ENCODE measurements around the gene LAD1. TPM values are rescaled to one million over a fixed set of nuclear protein-coding genes. Genes with fewer than 3 reads are reported as not detected.

Gene LAD1
- polyA plus RNA-seq, 1 donor from 2014 or later = not detected

DNA sequence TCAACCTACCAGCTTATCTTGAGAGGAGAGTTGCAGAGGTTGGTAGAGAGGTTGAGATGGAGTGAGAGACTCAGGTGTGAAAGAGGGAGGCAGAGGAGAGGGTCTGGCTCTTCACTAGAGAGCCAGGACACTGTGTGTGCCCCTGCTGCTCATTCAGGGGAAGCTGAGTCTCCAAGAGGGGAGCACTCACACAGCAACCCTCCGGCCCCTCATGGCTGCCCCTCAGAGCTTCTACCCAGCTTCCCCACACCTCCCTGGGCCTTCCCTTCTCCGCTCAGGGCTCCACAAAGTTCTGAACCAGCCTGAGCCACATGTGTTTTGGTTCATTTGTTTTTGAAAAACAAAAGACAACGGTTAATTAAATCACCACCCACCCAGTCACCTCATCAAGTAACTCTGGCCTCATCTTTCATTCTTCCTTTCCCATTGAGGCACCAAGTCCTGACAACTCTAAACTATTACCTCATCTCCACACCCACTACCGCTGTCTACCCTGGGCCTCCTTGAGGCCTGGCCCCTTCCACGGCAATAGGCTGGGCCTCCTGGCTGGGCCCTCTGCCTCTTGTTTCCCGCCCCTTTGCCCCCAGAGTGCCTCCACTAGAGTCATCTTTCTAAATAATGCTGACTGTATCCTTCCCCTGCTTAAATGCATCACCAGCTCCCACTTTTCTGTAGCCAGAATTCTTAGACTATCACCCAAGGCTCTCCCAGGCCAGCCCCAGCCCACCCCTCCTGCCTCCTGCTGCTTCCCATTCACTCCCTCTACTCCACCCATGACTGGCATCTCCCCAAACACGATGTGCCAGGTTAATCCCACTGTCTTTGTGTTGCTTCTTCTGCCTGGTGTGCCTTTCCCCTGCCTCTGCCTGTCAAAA lies 54.7 kb downstream of the LAD1 start:
- no peak overlapping the region for H3K9ac ChIP-seq (ENCODE audit: low read length)
- H3K9me3 ChIP-seq (ENCODE audit: low read length) = no peaks in the 10 kb centered on the region
- H3K27me3 ChIP-seq (ENCODE audit: insufficient read depth, low read depth, low read length) = no peaks in the 10 kb centered on the region
- no peak overlapping the region for H3K4me2 ChIP-seq (ENCODE audit: low read length)
- no peaks in the 10 kb centered on the region for H3F3A ChIP-seq (ENCODE audit: insufficient read depth, low read length, poor library complexity, severe bottlenecking)
- no peaks in the 10 kb centered on the region for H3K9me2 ChIP-seq (ENCODE audit: insufficient read depth, low read length)
- H3K4me3 ChIP-seq (ENCODE audit: low read length) = no peak overlapping the region
- TF ChIP-seq, protein P1, sequence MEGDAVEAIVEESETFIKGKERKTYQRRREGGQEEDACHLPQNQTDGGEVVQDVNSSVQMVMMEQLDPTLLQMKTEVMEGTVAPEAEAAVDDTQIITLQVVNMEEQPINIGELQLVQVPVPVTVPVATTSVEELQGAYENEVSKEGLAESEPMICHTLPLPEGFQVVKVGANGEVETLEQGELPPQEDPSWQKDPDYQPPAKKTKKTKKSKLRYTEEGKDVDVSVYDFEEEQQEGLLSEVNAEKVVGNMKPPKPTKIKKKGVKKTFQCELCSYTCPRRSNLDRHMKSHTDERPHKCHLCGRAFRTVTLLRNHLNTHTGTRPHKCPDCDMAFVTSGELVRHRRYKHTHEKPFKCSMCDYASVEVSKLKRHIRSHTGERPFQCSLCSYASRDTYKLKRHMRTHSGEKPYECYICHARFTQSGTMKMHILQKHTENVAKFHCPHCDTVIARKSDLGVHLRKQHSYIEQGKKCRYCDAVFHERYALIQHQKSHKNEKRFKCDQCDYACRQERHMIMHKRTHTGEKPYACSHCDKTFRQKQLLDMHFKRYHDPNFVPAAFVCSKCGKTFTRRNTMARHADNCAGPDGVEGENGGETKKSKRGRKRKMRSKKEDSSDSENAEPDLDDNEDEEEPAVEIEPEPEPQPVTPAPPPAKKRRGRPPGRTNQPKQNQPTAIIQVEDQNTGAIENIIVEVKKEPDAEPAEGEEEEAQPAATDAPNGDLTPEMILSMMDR (IDR thresholded peaks at IDR 0.05; ENCODE audit: poor library complexity, severe bottlenecking) = no peak
- TF ChIP-seq EZH2 (IDR thresholded peaks at IDR 0.05; ENCODE audit: borderline replicate concordance, insufficient read depth, low read length, poor library complexity, severe bottlenecking) (no peak), POLR2AphosphoS5 (IDR thresholded peaks at IDR 0.05) (no peak), EP300 (conservative IDR thresholded peaks at IDR 0.05; ENCODE audit: poor library complexity, severe bottlenecking) (no peak), MXI1 (conservative IDR thresholded peaks at IDR 0.05; ENCODE audit: poor library complexity, severe bottlenecking) (no peak), SMC3 (conservative IDR thresholded peaks at IDR 0.05; ENCODE audit: poor library complexity) (no peak), RAD21 (conservative IDR thresholded peaks at IDR 0.05) (no peak), TAF1 (IDR thresholded peaks at IDR 0.05; ENCODE audit: low read depth) (no peak)
- TF ChIP-seq, protein P2, sequence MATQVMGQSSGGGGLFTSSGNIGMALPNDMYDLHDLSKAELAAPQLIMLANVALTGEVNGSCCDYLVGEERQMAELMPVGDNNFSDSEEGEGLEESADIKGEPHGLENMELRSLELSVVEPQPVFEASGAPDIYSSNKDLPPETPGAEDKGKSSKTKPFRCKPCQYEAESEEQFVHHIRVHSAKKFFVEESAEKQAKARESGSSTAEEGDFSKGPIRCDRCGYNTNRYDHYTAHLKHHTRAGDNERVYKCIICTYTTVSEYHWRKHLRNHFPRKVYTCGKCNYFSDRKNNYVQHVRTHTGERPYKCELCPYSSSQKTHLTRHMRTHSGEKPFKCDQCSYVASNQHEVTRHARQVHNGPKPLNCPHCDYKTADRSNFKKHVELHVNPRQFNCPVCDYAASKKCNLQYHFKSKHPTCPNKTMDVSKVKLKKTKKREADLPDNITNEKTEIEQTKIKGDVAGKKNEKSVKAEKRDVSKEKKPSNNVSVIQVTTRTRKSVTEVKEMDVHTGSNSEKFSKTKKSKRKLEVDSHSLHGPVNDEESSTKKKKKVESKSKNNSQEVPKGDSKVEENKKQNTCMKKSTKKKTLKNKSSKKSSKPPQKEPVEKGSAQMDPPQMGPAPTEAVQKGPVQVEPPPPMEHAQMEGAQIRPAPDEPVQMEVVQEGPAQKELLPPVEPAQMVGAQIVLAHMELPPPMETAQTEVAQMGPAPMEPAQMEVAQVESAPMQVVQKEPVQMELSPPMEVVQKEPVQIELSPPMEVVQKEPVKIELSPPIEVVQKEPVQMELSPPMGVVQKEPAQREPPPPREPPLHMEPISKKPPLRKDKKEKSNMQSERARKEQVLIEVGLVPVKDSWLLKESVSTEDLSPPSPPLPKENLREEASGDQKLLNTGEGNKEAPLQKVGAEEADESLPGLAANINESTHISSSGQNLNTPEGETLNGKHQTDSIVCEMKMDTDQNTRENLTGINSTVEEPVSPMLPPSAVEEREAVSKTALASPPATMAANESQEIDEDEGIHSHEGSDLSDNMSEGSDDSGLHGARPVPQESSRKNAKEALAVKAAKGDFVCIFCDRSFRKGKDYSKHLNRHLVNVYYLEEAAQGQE (IDR thresholded peaks at IDR 0.05; ENCODE audit: borderline replicate concordance) = no peak
- H4K20me1 ChIP-seq (ENCODE audit: insufficient read depth) = no peaks in the 10 kb centered on the region
- no peaks in the 10 kb centered on the region for H3K79me2 ChIP-seq (replicated peaks; ENCODE audit: insufficient read depth, low read length)
- no peaks in the 10 kb centered on the region for H3K36me3 ChIP-seq (ENCODE audit: insufficient read depth, low read length)
- H2AFZ ChIP-seq (ENCODE audit: low read depth, low read length) = no peak overlapping the region
- no peak overlapping the region for H3K27ac ChIP-seq (ENCODE audit: low read length)

DNA sequence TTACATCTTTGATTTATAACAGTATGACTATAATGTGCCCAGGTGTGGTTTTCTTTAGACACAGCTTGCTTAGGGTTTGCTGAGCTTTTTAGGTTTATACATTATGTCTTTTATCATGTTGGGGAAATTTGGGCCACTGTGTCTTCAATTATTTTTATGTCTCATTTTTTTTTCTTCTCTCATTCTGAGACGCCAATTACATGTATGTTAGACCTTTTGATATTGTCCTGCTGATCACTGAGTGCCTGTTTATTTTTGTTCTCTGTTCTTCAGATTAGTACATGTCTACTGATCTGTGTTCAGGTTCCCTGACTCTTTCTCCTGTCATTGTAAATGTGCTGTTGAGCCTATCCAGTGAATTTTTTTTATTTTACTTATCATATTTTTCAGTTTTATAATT lies 57.7 kb downstream of the LAD1 start:
- no peaks in the 10 kb centered on the region for H3F3A ChIP-seq (ENCODE audit: insufficient read depth, low read length, poor library complexity, severe bottlenecking)
- H3K4me2 ChIP-seq (ENCODE audit: low read length) = no peak overlapping the region
- H3K27me3 ChIP-seq (ENCODE audit: insufficient read depth, low read depth, low read length) = no peaks in the 10 kb centered on the region
- H3K4me3 ChIP-seq (ENCODE audit: low read length) = no peak overlapping the region
- no peaks in the 10 kb centered on the region for H3K9me2 ChIP-seq (ENCODE audit: insufficient read depth, low read length)
- no peak for TF ChIP-seq POLR2AphosphoS5 (IDR thresholded peaks at IDR 0.05)
- no peak for TF ChIP-seq RAD21 (conservative IDR thresholded peaks at IDR 0.05)
- TF ChIP-seq SMC3 (conservative IDR thresholded peaks at IDR 0.05; ENCODE audit: poor library complexity) = no peak
- no peak for TF ChIP-seq EP300 (conservative IDR thresholded peaks at IDR 0.05; ENCODE audit: poor library complexity, severe bottlenecking)
- TF ChIP-seq EZH2 (IDR thresholded peaks at IDR 0.05; ENCODE audit: borderline replicate concordance, insufficient read depth, low read length, poor library complexity, severe bottlenecking) = no peak
- TF ChIP-seq, protein P2 (IDR thresholded peaks at IDR 0.05; ENCODE audit: borderline replicate concordance) = no peak
- TF ChIP-seq, protein P1 (IDR thresholded peaks at IDR 0.05; ENCODE audit: poor library complexity, severe bottlenecking) = no peak
- TF ChIP-seq MXI1 (conservative IDR thresholded peaks at IDR 0.05; ENCODE audit: poor library complexity, severe bottlenecking) = no peak
- TF ChIP-seq TAF1 (IDR thresholded peaks at IDR 0.05; ENCODE audit: low read depth) = no peak
- no peaks in the 10 kb centered on the region for H3K79me2 ChIP-seq (replicated peaks; ENCODE audit: insufficient read depth, low read length)
- H4K20me1 ChIP-seq (ENCODE audit: insufficient read depth) = no peaks in the 10 kb centered on the region
- H3K9me3 ChIP-seq (ENCODE audit: low read length) = no peaks in the 10 kb centered on the region
- H3K27ac ChIP-seq (ENCODE audit: low read length) = no peak overlapping the region
- H2AFZ ChIP-seq (ENCODE audit: low read depth, low read length) = no peak overlapping the region
- no peak overlapping the region for H3K9ac ChIP-seq (ENCODE audit: low read length)
- H3K36me3 ChIP-seq (ENCODE audit: insufficient read depth, low read length) = no peaks in the 10 kb centered on the region

All from neural cell (in vitro differentiated cells).